GM23338 (cell line): ENCODE results near the gene RAB3B. TPM values are rescaled to one million over a fixed set of nuclear protein-coding genes. Genes with fewer than 3 reads are reported as not detected.

Source experiments
- ATAC-seq: fragments of 200-7000 bp; cut with Tn5 transposase; 3 replicates; pipeline ENCODE4 v1.9.1; 2020
- DNase-seq: peaks from one replicate; pipeline ENCODE4 v3.0.0-alpha.2; 2015; ENCODE audit warnings: low spot score
- H2AFZ ChIP-seq: fragments of 200-600 bp; sonication (generic); 2 replicates; pipeline ENCODE4 v1.8.0; 2016; ENCODE audit warnings: antibody characterized with exemption, mild to moderate bottlenecking, moderate library complexity
- H3F3A ChIP-seq: fragments of 200-600 bp; sonication (generic); replicated peaks from 2 replicates; pipeline ENCODE4 v1.8.0; 2017; ENCODE audit warnings: antibody characterized with exemption, mixed run types, low read depth
- H3K27ac ChIP-seq: fragments of 200-600 bp; sonication (generic); 2 replicates; pipeline ENCODE4 v1.6.1; 2016; ENCODE audit warnings: low read depth
- H3K27me3 ChIP-seq: fragments of 200-600 bp; sonication (generic); 2 replicates; pipeline ENCODE4 v1.8.0; 2016; ENCODE audit warnings: mild to moderate bottlenecking, mixed run types, moderate library complexity; ENCODE audit not compliant: insufficient read depth
- H3K36me3 ChIP-seq: fragments of 200-600 bp; sonication (generic); 2 replicates; pipeline ENCODE4 v1.8.0; 2016; ENCODE audit warnings: mild to moderate bottlenecking; ENCODE audit not compliant: insufficient read depth
- H3K4me1 ChIP-seq: fragments of 200-600 bp; sonication (generic); 2 replicates; pipeline ENCODE4 v1.8.0; 2016; ENCODE audit warnings: mild to moderate bottlenecking, moderate library complexity; ENCODE audit not compliant: insufficient read depth
- H3K4me2 ChIP-seq: fragments of 200-600 bp; sonication (generic); 2 replicates; pipeline ENCODE4 v1.7.1; 2017; ENCODE audit warnings: mixed run types
- H3K4me3 ChIP-seq: fragments of 200-600 bp; sonication (generic); 2 replicates; pipeline ENCODE4 v1.6.1; 2016; ENCODE audit warnings: mixed run types
- H3K79me2 ChIP-seq: fragments of 200-600 bp; sonication (generic); replicated peaks from 2 replicates; pipeline ENCODE4 v1.8.0; 2017; ENCODE audit warnings: mild to moderate bottlenecking; ENCODE audit not compliant: insufficient read depth
- H3K9me2 ChIP-seq: fragments of 200-600 bp; sonication (generic); 2 replicates; pipeline ENCODE4 v1.8.0; 2017; ENCODE audit not compliant: insufficient read depth
- H4K20me1 ChIP-seq: fragments of 200-600 bp; sonication (generic); replicated peaks from 2 replicates; pipeline ENCODE4 v1.8.0; 2017; ENCODE audit warnings: mild to moderate bottlenecking; ENCODE audit not compliant: insufficient read depth
- H3K27ac Mint-ChIP-seq: 2 replicates; pipeline ENCODE4 v1.8.0; 2020; ENCODE audit warnings: inconsistent platforms, mild to moderate bottlenecking, moderate library complexity, mixed read lengths
- H3K27me3 Mint-ChIP-seq: 3 replicates; pipeline ENCODE4 v1.8.0; 2022; ENCODE audit warnings: low read depth, mild to moderate bottlenecking, moderate library complexity, mixed read lengths, inconsistent platforms; ENCODE audit not compliant: insufficient read depth, poor library complexity
- H3K36me3 Mint-ChIP-seq: 3 replicates; pipeline ENCODE4 v1.8.0; 2021; ENCODE audit warnings: low read depth, mild to moderate bottlenecking, inconsistent platforms, moderate library complexity, mixed read lengths
- H3K4me1 Mint-ChIP-seq: 3 replicates; pipeline ENCODE4 v1.8.0; 2020; ENCODE audit warnings: mild to moderate bottlenecking, inconsistent platforms, mixed read lengths
- H3K4me3 Mint-ChIP-seq: 3 replicates; pipeline ENCODE4 v1.8.0; 2021; ENCODE audit warnings: moderate library complexity, mild to moderate bottlenecking, inconsistent platforms, mixed read lengths
- H3K9me3 Mint-ChIP-seq: 3 replicates; pipeline ENCODE4 v1.8.0; 2020; ENCODE audit warnings: moderate library complexity, mild to moderate bottlenecking, inconsistent platforms, mixed read lengths
- CREB1 ChIP-seq: fragments of 250-450 bp; sonication (Bioruptor Pico); IDR thresholded peaks from 2 replicates; pipeline ENCODE4 v1.5.0; 2020; ENCODE audit warnings: low read depth, mild to moderate bottlenecking, moderate library complexity
- EZH2 ChIP-seq: fragments of 200-600 bp; sonication (generic); IDR thresholded peaks from one replicate; pipeline ENCODE4 v1.8.0; 2017; ENCODE audit warnings: antibody characterized with exemption, mild to moderate bottlenecking, low read depth; ENCODE audit not compliant: unreplicated experiment
- EZH2phosphoT487 ChIP-seq: fragments of 200-600 bp; sonication (generic); IDR thresholded peaks from one replicate; pipeline ENCODE4 v1.8.1; 2018; ENCODE audit warnings: antibody characterized with exemption; ENCODE audit not compliant: unreplicated experiment
- JUNB ChIP-seq: IDR thresholded peaks from one replicate; pipeline ENCODE4 v1.6.1; 2016; ENCODE audit warnings: antibody characterized with exemption; ENCODE audit not compliant: unreplicated experiment
- NANOG ChIP-seq: IDR thresholded peaks from 2 replicates; pipeline ENCODE4 v1.6.1; 2016; ENCODE audit warnings: antibody characterized with exemption, borderline replicate concordance
- POLR2AphosphoS5 ChIP-seq: IDR thresholded peaks from 2 replicates; pipeline ENCODE4 v1.6.1; 2016; ENCODE audit warnings: antibody characterized with exemption, low read depth
- STAT1 ChIP-seq: IDR thresholded peaks from one replicate; pipeline ENCODE4 v1.6.1; 2016; ENCODE audit warnings: antibody characterized with exemption; ENCODE audit not compliant: unreplicated experiment
- ZNF114 ChIP-seq: fragments of 250-450 bp; sonication (Bioruptor Pico); IDR thresholded peaks from 2 replicates; pipeline ENCODE4 v1.5.0; 2020; ENCODE audit warnings: mild to moderate bottlenecking, moderate library complexity
- ZNF331 ChIP-seq: fragments of 250-450 bp; sonication (Bioruptor Pico); IDR thresholded peaks from 2 replicates; pipeline ENCODE4 v1.5.0; 2020; ENCODE audit warnings: low read depth, mild to moderate bottlenecking, moderate library complexity
- polyA plus RNA-seq: library from polyadenylated mRNA; unstranded; fragments of >200 nt; fragmentation: Nextera tagmentation; extraction: Ambion mirVana; gene quantifications from 2 replicates; pipeline ENCODE4 v1.2.1, GENCODE V29; 2016
- total RNA-seq: library from RNA; depleted of rRNA; stranded (reverse); fragments of >200 nt; shearing (Covaris generic); gene quantifications from 2 replicates; pipeline ENCODE4 v1.2.3, GENCODE V29; 2014
- TF ChIP-seq, protein P1 (sequence below), 2 experiments: fragments of 200-600 bp in 1 of 2; sonication (generic) in 1 of 2; conservative IDR thresholded peaks; 2 replicates each; pipeline versions ENCODE4 v1.5.1 to v1.6.1; 2016 to 2017; ENCODE audit warnings: antibody characterized with exemption in 2 of 2, low read depth in 2 of 2, mild to moderate bottlenecking in 2 of 2, moderate library complexity in 1 of 2
- TF ChIP-seq, protein P2 (sequence below): IDR thresholded peaks from 2 replicates; pipeline ENCODE4 v1.6.1; 2016; ENCODE audit warnings: antibody characterized with exemption
- TF ChIP-seq, protein P3 (sequence below): IDR thresholded peaks from one replicate; pipeline ENCODE4 v1.6.1; 2018; ENCODE audit warnings: antibody characterized with exemption; ENCODE audit not compliant: unreplicated experiment
- TF ChIP-seq, protein P4 (sequence below): fragments of 250-450 bp; sonication (Bioruptor Pico); IDR thresholded peaks from 2 replicates; pipeline ENCODE4 v1.5.0; 2020; ENCODE audit warnings: mild to moderate bottlenecking, moderate library complexity

RAB3B gene
- total and polyA plus RNA-seq, 2 experiments from 2014 or later: 18.3 to 37.9 TPM

DNA sequence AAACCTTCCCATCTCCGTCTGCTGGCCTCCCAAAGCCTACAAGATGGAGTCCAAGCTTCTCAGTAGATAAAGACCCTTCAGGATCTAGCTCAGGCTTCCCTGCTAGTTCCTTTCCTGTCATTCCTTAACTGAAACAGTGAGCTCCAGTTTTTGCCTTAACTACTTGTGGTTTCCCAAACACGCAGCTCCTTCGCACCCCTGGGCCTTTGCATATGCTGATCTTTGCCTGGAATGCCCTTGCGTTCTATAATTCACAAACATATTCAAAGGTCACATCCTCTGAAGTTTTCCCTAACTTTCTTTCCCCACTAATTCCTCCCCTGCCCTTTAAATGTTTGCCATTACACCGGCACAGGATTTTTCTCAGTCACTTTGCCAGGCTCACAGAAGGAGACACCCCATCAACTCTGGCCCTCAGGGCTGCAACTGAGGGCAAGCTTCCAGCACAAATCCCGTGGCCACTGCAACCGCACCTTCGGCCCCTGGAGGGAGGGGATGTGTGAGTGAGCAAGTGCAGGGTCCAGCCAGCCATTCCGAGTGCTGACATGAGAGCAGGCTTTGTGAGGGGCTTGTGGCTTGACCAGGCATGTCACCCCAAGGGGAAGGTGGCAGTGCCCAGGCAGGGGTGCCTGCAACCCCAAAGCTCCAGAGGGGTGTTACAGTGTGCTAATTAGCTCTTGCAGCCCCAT lies 41.3 kb downstream of the RAB3B start:
- H3K4me1 ChIP-seq: no peaks in the 10 kb centered on the region
- TF ChIP-seq NANOG (no peak), POLR2AphosphoS5 (no peak), STAT1 (no peak), EZH2phosphoT487 (no peak), CREB1 (no peak), ZNF114 (CRISPR knock-in tag) (no peak), JUNB (no peak), EZH2 (no peak), ZNF331 (CRISPR knock-in tag) (no peak)
- TF ChIP-seq, protein P1, sequence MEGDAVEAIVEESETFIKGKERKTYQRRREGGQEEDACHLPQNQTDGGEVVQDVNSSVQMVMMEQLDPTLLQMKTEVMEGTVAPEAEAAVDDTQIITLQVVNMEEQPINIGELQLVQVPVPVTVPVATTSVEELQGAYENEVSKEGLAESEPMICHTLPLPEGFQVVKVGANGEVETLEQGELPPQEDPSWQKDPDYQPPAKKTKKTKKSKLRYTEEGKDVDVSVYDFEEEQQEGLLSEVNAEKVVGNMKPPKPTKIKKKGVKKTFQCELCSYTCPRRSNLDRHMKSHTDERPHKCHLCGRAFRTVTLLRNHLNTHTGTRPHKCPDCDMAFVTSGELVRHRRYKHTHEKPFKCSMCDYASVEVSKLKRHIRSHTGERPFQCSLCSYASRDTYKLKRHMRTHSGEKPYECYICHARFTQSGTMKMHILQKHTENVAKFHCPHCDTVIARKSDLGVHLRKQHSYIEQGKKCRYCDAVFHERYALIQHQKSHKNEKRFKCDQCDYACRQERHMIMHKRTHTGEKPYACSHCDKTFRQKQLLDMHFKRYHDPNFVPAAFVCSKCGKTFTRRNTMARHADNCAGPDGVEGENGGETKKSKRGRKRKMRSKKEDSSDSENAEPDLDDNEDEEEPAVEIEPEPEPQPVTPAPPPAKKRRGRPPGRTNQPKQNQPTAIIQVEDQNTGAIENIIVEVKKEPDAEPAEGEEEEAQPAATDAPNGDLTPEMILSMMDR (conservative IDR thresholded peaks at IDR 0.05; ENCODE audit: low read depth in 2 of 2): no peak
- TF ChIP-seq, protein P2, sequence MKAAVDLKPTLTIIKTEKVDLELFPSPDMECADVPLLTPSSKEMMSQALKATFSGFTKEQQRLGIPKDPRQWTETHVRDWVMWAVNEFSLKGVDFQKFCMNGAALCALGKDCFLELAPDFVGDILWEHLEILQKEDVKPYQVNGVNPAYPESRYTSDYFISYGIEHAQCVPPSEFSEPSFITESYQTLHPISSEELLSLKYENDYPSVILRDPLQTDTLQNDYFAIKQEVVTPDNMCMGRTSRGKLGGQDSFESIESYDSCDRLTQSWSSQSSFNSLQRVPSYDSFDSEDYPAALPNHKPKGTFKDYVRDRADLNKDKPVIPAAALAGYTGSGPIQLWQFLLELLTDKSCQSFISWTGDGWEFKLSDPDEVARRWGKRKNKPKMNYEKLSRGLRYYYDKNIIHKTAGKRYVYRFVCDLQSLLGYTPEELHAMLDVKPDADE: no peak
- TF ChIP-seq, protein P3, sequence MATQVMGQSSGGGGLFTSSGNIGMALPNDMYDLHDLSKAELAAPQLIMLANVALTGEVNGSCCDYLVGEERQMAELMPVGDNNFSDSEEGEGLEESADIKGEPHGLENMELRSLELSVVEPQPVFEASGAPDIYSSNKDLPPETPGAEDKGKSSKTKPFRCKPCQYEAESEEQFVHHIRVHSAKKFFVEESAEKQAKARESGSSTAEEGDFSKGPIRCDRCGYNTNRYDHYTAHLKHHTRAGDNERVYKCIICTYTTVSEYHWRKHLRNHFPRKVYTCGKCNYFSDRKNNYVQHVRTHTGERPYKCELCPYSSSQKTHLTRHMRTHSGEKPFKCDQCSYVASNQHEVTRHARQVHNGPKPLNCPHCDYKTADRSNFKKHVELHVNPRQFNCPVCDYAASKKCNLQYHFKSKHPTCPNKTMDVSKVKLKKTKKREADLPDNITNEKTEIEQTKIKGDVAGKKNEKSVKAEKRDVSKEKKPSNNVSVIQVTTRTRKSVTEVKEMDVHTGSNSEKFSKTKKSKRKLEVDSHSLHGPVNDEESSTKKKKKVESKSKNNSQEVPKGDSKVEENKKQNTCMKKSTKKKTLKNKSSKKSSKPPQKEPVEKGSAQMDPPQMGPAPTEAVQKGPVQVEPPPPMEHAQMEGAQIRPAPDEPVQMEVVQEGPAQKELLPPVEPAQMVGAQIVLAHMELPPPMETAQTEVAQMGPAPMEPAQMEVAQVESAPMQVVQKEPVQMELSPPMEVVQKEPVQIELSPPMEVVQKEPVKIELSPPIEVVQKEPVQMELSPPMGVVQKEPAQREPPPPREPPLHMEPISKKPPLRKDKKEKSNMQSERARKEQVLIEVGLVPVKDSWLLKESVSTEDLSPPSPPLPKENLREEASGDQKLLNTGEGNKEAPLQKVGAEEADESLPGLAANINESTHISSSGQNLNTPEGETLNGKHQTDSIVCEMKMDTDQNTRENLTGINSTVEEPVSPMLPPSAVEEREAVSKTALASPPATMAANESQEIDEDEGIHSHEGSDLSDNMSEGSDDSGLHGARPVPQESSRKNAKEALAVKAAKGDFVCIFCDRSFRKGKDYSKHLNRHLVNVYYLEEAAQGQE: no peak
- TF ChIP-seq, protein P4, sequence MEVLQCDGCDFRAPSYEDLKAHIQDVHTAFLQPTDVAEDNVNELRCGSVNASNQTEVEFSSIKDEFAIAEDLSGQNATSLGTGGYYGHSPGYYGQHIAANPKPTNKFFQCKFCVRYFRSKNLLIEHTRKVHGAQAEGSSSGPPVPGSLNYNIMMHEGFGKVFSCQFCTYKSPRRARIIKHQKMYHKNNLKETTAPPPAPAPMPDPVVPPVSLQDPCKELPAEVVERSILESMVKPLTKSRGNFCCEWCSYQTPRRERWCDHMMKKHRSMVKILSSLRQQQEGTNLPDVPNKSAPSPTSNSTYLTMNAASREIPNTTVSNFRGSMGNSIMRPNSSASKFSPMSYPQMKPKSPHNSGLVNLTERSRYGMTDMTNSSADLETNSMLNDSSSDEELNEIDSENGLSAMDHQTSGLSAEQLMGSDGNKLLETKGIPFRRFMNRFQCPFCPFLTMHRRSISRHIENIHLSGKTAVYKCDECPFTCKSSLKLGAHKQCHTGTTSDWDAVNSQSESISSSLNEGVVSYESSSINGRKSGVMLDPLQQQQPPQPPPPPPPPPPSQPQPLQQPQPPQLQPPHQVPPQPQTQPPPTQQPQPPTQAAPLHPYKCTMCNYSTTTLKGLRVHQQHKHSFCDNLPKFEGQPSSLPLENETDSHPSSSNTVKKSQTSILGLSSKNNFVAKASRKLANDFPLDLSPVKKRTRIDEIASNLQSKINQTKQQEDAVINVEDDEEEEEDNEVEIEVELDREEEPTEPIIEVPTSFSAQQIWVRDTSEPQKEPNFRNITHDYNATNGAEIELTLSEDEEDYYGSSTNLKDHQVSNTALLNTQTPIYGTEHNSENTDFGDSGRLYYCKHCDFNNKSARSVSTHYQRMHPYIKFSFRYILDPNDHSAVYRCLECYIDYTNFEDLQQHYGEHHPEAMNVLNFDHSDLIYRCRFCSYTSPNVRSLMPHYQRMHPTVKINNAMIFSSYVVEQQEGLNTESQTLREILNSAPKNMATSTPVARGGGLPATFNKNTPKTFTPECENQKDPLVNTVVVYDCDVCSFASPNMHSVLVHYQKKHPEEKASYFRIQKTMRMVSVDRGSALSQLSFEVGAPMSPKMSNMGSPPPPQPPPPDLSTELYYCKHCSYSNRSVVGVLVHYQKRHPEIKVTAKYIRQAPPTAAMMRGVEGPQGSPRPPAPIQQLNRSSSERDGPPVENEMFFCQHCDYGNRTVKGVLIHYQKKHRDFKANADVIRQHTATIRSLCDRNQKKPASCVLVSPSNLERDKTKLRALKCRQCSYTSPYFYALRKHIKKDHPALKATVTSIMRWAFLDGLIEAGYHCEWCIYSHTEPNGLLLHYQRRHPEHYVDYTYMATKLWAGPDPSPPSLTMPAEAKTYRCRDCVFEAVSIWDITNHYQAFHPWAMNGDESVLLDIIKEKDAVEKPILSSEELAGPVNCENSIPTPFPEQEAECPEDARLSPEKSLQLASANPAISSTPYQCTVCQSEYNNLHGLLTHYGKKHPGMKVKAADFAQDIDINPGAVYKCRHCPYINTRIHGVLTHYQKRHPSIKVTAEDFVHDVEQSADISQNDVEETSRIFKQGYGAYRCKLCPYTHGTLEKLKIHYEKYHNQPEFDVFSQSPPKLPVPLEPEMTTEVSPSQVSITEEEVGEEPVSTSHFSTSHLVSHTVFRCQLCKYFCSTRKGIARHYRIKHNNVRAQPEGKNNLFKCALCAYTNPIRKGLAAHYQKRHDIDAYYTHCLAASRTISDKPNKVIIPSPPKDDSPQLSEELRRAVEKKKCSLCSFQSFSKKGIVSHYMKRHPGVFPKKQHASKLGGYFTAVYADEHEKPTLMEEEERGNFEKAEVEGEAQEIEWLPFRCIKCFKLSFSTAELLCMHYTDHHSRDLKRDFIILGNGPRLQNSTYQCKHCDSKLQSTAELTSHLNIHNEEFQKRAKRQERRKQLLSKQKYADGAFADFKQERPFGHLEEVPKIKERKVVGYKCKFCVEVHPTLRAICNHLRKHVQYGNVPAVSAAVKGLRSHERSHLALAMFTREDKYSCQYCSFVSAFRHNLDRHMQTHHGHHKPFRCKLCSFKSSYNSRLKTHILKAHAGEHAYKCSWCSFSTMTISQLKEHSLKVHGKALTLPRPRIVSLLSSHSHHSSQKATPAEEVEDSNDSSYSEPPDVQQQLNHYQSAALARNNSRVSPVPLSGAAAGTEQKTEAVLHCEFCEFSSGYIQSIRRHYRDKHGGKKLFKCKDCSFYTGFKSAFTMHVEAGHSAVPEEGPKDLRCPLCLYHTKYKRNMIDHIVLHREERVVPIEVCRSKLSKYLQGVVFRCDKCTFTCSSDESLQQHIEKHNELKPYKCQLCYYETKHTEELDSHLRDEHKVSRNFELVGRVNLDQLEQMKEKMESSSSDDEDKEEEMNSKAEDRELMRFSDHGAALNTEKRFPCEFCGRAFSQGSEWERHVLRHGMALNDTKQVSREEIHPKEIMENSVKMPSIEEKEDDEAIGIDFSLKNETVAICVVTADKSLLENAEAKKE (CRISPR knock-in tag): no peak
- no peaks in the 10 kb centered on the region for H3K4me1 Mint-ChIP-seq
- ATAC-seq (no peak), DNase-seq (no peak)
- no peak overlapping the region for H3K27ac ChIP-seq
- no peak overlapping the region for H2AFZ ChIP-seq
- H3K4me3 ChIP-seq: no peak overlapping the region
- no peak overlapping the region for H3K4me2 ChIP-seq
- H4K20me1 ChIP-seq: no peaks in the 10 kb centered on the region; the same call in 1 of the 2 replicates
- H3K27me3 Mint-ChIP-seq: peaks cover 8% of the 10 kb centered on the region
- H3K36me3 ChIP-seq: peaks cover 4% of the 10 kb centered on the region
- H3K9me3 Mint-ChIP-seq: peaks cover 20% of the 10 kb centered on the region
- peaks cover 4% of the 10 kb centered on the region; the same call in 1 of the 2 replicates for H3F3A ChIP-seq
- H3K36me3 Mint-ChIP-seq: peaks cover 52% of the 10 kb centered on the region
- no peak overlapping the region for H3K4me3 Mint-ChIP-seq
- H3K79me2 ChIP-seq: peaks cover 5% of the 10 kb centered on the region; the same call in 1 of the 2 replicates
- H3K9me2 ChIP-seq: no peaks in the 10 kb centered on the region
- no peak overlapping the region for H3K27ac Mint-ChIP-seq
- no peaks in the 10 kb centered on the region for H3K27me3 ChIP-seq
